GM12864 (cell line): Measurements from ENCODE around the gene RPS16.
A peak's percentile ranks its signal among the peaks of the same experiment; 100 is the strongest.

ENCODE experiments used
- DNase-seq: peaks from one replicate; pipeline ENCODE4 v3.0.0-alpha.2; 2011; ENCODE audit warnings: low read depth
- H3K4me3 ChIP-seq: 2 replicates; pipeline ENCODE4 v1.5.1; 2011; ENCODE audit warnings: mild to moderate bottlenecking, low read depth, low read length, control low read depth
- CTCF ChIP-seq: IDR thresholded peaks from 2 replicates; pipeline ENCODE4 v1.5.1; 2011; ENCODE audit warnings: low read depth, mild to moderate bottlenecking, moderate library complexity, low read length, control low read depth, inconsistent platforms; ENCODE audit errors: missing control alignments

Gene RPS16

GRCh38 chr19:39389631-39390414, 45.9 kb downstream of the RPS16 start:
- peak overlapping the region; percentile 71 for H3K4me3 ChIP-seq
- no peak for DNase-seq
- TF ChIP-seq CTCF, result no peak

GRCh38 chr19:39388657-39389056, 47.1 kb downstream of the RPS16 start:
- no peak for DNase-seq
- no peak overlapping the region for H3K4me3 ChIP-seq
- no peak for TF ChIP-seq CTCF

GRCh38 chr19:39386557-39386956, 49.2 kb downstream of the RPS16 start:
- H3K4me3 ChIP-seq, result no peak overlapping the region
- no peak for TF ChIP-seq CTCF
- no peak for DNase-seq

GRCh38 chr19:39385629-39386411, 49.9 kb downstream of the RPS16 start:
- DNase-seq, result no peak
- H3K4me3 ChIP-seq, result no peak overlapping the region
- no peak for TF ChIP-seq CTCF

- DNase-seq, result no peak
- TF ChIP-seq CTCF, result no peak
- no peak overlapping the region for H3K4me3 ChIP-seq
Measured at GRCh38 chr19:39384839-39385568, 50.7 kb downstream of the RPS16 start.
